ENCODE measurements around the gene CLDND1.
"Not testable (repeated sequence)": the region's sequence is repeated elsewhere in the genome, so short reads cannot be mapped to it uniquely, and the experiment has no call there.

CLDND1 gene

DNA sequence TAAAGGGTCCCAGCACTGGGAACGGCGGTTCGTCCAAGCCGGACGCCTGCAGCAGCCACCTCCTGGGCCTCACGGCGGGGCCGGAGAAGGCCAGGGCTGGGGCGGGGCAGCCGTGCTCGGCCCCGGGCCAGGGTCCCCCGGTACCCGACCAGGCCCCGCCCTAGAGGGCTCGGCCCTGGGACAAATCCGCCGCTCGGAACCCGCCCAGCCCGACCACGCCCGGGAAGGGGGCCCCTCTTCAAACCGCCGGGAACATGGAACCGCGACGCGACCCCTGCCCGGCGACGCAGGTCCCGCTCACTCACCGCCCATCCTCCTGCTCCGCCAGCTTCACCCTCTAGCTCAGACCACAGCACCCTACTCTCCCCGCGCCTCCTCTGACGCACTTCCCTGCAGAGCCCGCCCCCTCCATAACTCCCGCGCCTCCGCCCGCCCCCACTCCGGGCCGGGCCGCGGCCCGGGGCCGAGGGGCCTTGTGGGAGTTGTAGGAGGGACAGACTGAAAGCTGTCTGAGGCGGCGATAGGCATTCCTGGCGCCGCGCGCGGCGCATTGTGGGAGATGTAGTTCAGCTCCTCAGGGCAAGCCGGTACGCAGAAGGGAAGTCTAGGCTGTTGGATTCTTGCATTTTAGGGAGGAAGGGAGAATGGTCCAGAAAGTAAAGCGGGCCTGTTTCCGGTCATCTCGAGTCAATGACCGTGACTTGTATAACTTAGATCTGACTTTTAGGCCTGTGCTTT lies at the start of gene CLDND1:
CLDND1 (minus strand) TSS at position 359 of the 738 bp plus-strand sequence. CDS start 1,478 bp downstream, outside the sequence.
- peak; percentile 97 for DNase-seq

DNA sequence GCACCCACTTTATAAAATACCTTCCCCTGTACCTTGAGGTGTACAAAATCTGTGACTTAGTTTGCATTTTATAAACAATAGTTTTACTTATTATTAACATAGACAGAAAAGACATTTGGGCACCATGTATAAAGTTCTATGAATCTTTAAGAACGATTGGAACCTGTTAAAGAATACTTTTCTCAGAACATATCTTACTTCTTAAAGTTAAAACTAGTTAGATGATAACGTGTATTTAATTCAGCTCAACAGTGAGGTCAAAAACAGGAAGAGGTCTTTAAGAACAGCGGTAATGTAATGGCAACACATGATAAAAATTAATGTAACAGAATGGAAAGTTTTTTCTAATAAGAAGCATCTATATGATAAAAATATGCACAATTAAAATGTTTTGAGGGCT lies 45.7 kb upstream of the CLDND1 start:
- no peak for DNase-seq

DNA sequence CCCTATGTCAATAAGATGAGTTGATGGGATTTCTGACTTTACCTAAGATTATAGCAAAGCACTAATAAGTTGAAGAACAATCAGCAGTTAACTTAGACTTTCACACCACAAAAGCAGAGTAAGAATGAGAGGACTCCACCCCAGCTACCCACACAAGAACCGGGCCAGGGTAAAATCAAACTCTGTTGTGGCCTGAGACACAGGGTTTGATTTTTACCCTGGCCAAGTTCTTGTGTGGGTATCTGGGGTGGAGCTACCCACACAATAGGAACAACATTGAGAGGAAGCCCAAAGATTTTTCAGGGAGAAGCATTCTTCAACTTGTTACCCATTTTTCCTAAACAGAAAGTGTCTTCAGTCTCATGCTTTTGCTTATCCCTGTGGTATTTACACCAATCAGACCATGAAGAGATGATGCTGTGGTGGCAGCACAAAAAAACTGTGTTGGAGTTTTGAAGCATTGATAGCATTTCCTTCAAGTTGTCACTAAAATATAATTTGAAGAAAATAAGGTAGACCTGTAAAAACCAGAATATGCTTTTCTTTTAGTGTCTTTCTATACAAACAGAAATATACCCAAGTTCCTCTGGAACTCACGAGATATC lies 45.1 kb upstream of the CLDND1 start:
- DNase-seq = no peak

DNA sequence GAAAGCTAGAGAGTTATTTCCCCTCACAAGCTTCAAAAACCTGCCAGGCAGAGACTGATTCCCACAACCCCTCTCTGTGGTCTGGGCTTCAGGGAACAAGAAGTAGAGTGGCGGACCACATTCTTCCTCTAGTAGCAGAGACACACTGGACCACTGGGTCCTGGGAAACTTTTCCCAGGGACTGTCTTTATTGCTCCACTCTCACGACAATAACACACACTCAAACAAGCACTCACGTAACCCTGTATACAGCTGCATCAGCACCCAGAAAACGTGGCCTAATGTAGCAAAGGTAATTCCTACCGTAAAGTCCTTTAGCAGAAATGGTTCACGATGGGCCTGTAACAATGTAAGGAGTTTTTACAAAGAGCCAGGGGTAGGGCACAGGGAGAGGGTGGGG lies 43.1 kb upstream of the CLDND1 start:
- no peak for DNase-seq

DNA sequence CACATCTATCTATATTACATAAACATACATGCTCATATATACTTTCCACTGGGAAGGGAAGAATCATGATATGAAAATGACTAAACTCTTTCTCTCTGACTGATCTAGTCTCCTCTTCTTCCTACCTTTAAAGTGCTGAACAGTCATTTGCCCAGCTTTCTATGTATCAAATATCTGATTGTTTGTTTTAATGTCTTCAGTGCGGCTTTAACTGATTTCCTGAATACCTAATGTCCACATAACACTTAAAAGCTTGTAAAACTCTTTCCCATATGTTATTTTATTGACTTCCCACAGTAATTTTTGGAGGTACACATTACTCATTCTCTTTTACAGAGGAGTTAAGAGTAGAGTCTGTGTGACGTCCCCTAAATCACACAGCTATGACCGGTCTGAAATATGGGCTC lies 42.5 kb upstream of the CLDND1 start:
- no peak for DNase-seq

DNA sequence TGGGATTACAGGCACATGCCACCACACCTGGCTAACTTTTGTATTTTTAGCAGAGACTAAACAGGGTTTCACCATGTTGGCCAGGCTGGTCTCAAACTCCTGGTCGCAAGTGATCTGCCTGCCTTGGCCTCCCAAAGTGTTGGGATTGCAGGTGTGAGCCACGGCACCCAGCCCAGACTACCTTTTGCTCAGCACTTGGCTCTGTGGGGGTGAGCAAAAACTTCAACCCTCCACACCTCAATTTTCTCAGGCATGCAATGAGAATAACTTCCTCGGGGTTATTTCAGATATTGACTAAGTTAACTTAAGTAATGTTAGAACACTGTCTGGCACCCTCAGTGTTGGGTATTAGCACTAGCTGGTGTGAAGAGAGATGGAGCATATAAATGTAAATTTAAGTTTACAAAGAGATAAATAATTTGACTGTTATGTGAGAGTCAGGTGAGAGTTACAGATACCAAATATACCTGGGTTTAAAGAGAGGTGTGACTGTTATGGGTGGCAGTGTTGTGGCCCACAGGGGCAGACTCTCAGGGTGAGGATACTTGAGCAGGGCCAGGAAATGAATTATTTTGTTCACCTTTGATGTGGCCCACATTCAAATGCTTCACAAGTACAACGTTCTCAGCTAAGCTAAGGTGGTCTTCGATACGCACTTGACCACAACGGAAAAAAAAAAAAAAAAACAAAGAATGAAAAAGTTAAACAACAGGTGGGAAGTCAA lies 41.7 kb upstream of the CLDND1 start:
- no peak for DNase-seq

DNA sequence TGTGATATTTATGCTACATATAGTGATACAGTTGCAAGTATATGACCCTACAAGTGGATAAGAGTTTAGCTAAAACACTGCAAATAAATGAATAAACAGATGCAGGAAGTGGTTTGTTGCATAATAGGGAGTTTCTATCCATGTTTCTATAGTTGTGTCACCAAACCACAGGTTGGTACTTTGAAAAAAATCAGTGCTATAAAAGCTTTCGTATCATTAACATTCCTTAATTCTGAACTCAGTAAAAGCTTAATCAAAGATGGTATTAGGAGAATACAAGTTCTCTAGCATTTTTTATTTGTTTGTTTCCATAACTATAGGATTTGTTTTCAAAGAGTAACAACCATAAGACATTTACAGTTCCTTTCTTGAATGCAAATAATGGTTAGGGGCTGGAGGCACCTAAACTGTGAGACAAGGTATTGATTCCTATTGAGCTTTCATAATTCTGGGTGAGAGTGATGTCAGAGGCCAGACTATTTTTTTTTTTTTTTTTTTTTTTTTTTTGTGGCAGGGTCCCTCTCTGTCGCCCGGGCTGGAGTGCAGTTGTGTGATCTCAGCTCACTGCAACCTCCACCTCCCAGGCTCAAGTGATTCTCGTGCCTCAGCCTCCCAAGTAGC lies 41.1 kb upstream of the CLDND1 start:
- DNase-seq = peak; percentile 59

DNA sequence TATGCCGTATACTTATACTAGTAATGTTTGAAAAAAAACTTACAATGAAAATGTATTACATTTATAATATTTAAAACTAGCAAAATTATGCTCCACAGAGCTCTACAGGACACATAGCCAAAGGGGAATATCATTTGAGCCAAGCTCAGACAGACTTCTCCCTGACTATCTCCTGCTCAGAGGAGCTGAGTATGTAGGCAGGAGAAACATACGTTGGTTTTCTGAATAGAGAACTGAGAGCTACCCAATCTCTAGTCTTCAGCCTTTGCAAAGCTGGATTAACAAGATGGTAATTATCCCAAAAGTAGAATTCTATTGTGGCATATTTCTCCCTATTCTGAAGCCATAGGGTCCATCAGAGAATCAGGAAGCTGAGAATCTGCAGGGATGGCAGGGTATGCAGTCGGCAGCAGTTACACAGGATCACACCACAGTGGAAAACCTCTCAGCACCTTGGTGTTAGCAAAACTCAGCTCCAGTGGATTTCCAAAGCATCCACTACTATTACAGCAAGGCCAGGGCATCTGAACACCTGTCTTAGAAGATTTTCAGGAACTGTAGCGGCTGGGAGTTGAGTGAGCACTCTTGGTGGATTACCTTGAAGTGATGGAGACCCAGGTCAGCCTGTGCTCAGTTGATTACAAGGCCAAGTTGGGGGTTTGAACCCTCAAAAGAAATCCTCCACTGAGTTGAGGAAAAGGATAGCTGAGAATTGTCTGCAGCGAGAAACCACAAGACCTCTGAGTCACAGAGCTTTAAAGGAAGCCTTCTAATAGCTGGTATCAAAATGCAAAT lies 39.2 kb upstream of the CLDND1 start:
- peak; percentile 18 for DNase-seq

DNA sequence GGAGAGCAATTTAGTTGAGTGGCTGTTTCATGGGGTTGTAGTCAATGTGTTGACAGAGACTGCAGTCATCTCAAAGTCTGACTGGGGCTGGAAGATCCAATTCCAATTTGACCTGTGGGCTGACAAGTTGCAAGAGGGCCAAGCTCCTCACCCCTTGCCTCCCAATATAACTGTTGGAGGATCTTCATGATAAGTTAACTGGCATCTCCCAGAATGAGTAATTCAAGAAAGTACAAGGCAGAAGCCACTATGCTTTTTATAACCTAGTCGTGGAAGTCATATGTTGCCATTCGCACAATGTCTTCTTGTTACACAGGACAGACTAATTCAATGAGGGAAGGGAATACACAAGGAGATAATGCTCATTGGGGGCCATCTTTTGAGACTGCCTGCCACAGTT lies 38.2 kb upstream of the CLDND1 start:
- DNase-seq = no peak

DNA sequence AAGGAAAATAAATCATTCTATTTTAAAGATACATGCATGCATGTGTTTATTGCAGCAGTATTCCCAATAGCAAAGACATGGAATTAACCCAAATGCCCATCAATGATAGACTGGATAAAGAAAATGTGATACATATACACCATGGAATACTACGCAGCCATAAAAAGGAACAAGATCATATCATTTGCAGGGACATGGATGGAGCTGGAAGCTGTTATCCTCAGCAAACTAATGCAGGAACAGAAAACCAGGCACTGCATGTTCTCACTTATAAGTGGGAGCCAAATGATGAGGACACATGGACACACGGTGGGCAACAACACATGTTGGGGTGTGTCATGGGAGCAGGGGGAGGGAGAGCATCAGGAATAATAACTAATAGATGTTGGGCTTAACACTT lies 37.1 kb upstream of the CLDND1 start:
- not testable (repeated sequence) for DNase-seq

DNA sequence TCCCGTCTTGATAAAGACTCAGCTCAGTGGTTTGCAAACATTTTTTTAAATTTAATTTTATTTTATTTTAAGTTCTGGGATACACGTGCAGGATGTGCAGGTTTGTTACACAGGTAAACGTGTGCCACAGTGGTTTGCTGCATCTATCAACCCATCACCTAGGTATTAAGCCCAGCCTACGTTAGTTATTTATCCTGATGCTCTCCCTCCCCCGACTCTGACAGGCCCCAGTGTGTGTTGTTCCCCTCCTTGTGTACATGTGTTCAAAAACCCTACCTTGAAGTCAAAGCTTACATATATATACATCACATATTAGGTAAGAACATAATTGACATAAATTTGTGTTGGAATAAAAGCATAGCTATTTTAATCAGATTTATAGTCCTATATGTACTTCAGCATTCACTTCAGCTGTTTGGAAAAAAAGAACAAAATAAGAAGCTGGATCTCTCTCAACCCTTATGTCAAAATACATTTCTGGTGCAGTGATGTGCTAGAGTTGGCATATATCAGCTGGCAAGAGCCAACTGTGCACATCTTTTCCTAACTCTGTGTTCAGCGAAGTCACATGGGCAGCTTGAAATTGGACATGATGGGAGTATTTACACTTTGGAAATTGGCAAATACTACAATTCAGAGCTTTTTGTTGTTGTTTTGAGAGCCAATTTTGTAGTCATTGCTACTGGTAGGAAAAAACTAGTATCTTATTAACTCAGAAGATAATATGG lies 35.6 kb upstream of the CLDND1 start:
- DNase-seq = no peak

DNA sequence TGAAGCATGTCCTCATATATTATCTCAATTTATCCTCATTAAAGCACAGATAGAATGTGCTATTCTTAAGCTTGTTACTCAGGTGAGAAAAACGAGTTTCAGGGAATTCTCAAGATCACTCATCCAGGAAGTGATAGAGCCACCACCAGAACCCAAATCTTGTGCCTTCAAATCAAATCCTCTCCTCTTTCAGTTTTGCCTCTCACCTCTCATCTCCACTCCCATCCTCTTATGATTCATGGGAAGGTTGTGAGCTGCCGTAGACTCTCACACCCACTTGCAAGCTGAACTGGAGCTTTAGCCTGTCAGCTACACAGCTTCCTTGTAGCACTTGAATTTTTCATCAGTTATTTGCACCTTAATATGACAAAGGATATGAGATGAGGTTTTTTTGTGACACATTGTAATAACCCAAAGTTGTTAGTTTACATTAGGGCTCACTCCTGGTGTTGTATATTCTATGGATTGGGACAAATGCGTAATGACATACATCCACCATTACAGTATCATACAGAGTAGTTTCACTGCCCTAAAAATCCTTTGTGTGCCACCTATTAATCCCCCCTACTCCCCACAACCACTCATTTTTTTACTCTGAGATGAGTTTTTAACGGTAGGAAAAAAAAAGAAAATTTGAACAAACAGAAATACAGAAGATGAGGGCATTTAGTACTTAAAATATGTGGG lies 34.8 kb upstream of the CLDND1 start:
- no peak for DNase-seq

DNA sequence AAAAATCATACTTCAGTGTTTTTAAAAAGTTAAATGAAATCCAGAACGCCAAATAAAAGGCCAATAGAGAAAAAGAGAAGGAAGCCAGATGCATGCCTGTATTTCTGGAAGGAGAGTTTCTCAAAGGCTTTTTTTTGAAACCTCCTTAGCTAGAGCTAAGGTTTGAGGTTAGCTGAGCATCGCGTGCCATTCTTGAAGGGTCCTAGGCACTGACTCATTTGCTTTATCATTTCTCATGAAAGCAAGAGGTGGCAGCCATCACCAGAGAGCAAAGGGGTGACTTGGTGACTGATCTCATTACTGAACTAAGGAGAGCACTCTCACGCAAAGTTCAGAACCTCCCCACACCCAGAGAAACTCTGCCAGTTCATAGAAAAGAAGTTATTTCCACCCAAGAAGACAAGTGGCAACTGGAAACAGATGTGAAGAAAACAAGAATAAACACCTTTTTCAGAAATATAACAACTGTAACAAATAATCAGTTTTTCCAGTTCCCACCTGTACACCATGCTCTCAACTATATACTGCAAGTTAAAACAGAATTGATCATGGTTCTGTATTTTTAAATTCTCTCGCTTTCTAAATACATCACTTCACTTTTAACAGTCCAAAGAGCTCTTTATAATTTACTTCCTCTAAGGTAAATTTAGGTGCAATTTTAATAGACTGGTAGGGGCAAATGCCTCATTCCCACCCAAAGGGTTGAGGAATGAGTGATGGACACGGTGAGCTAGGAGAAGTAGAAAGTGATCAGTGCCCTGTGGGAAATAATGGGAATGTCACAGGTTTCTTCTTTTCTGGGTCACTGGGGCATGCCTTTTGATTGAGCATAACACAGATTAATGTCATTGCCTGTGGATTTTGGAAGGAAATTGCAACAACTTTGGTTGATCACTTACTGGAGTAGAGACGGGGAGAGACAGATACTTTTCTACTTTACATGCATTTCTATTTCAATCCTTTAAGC lies 33.7 kb upstream of the CLDND1 start:
- DNase-seq = no peak

DNA sequence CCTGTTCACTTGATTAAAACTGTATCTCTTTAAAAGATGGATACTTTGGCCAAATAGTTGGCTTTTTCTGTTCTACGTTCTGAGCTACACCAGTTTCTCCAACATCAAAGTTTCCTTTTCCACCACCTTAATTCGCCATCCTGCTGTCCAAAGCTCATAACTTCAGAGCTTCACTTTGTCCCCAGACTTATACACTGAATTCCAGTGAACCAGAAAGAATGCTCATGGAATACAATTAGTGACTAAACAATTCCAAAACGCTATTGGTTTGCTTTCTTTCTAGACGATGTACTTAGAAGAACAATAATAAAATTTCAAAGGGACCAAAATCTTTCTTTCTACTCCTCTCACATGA lies 32.3 kb upstream of the CLDND1 start:
- DNase-seq = no peak

DNA sequence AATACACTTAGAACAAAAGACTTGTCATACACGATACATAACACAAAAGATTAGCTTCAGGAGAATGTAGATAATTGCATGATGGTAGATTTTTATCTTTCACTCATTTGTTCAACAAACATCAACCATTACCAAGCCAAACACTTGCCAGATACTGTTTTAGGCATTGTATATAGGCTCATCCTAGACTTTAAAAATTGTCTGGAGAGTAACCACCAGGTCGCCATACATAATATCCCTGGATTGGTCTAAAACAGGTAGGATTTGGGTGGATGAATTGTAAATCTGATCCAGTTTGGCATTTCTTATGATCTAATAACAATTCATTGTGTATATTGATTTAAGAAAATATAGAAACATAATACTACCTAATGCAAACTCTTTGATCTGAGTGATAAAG lies 31.9 kb upstream of the CLDND1 start:
- DNase-seq = no peak

DNA sequence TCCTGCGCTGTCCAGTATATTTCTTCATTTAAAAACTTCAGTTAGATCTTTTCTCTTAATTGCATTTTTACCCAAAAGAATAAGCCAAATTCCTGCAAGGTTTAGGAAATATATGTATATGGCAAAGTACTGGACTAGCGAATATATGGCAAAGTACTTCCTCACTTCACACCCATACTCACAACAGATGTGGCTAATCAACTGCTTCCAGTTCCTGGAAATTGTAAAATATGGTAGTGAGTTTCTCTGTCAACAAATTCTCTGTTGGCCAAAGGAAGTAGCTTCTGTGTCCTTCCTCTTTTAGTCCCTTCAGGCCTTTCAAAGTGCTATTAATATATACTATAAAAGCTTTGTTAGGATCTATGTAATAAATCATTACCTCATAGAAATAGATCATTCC lies 31.1 kb upstream of the CLDND1 start:
- no peak for DNase-seq

DNA sequence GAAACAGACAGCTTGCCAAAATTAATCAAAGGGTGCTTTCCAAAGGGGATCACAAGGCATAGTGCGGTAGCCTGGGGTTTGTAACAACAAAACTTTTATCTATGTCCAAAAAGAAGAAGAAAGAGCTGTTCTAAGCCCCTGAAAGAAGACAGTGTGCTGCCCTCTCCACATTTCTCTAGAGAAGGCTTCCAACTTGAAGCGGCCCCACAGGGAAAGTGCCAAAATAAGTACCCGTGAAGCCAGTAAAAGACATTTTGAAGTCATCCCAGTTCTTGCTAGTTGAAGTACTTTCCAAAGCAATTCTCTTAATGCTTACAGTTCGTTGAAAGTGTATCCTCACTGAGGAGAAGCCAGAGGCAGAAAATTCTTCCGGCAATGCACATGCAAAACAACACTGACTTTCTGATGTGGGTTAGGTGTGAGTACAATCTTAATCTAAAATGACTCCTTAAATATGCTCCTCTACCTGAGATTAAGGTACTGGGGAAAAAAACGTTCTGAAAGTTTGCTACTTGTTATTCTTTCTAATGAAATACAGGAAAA lies 30.4 kb upstream of the CLDND1 start:
- no peak for DNase-seq

DNA sequence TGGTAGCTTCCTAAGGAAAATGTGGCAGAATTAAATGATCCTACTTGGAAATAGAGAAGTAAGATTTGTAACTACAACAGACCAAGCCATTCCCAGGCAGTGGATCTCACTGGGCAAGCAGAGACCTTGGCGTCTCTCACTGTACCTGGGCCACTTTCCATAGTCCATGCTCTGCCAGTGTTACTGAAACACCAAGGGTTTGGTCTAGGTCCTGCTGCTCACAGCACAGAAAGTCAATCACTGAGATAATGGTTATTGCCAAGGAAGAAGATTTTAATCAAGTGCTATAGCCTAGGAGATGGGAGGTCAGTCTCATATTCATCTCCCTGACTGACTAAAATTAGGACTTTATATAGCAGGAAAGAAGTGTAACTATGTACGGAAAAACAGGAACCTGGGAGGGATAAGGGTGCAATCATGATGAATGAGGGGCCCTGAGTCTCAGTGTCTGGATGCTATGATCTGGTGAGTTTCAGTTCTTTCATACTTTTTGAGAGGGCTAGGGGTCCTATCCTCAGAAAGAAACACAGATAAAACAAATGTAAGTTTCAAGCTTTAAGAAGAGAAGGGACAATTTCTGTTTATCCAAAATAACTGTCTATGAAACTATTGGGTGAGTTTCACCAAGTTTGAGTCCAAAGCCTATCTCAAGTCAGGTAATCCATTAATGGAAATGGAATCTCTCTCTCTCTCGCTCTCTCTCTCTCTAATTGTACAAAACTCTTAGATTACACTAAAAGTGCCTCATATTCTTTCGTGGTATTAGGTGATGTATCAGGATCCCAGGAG lies 29.7 kb upstream of the CLDND1 start:
- DNase-seq = no peak

DNA sequence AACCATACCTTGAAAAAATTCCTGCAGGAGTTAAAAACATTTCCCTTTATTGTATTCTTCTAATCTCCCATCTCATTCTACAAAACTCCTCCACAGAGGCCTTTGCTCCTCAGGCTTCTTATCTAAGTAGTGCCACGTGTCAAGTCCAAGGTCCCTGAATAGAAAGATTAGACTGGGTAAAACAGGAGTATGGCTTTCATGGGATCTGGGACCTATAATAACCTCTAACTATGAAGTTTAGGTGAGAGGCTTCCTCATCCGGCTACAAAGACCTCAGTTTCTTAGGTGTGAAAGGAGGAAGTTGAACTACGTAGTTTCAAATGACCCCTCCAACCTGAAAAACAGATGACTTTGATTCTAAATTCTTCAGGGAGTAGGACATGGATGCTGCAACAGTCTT lies 29.1 kb upstream of the CLDND1 start:
- DNase-seq = no peak

All from fibroblast of skin of right biceps (primary cell).